Activated CD4-positive, CD25-positive, alpha-beta regulatory T cell treated with anti-CD3 and anti-CD28 coated beads, Interleukin-2, amount 50 U/mL, for 72 hours (primary cell): Measurements from ENCODE around the gene CD52.

ENCODE experiments used
- DNase-seq: peaks from one replicate; pipeline ENCODE4 v3.0.0; 2021

CD52 gene

GRCh38 chr1:26335774-26336476 is 18.2 kb downstream of the CD52 start:
- DNase-seq: no peak

- DNase-seq: peak; percentile 83
Measured at GRCh38 chr1:26336477-26337205, 18.9 kb downstream of the CD52 start.

- DNase-seq: no peak
Measured at GRCh38 chr1:26337206-26337535, 19.4 kb downstream of the CD52 start.

- DNase-seq: no peak
Measured at GRCh38 chr1:26337625-26338024, 19.9 kb downstream of the CD52 start.

GRCh38 chr1:26338670-26339069 is 20.9 kb downstream of the CD52 start:
- DNase-seq: no peak

- no peak for DNase-seq
Measured at GRCh38 chr1:26340047-26340481, 22.3 kb downstream of the CD52 start.

GRCh38 chr1:26344147-26344920 is 26.6 kb downstream of the CD52 start:
- DNase-seq: no peak

GRCh38 chr1:26345718-26346117 is 28.0 kb downstream of the CD52 start:
- no peak for DNase-seq

GRCh38 chr1:26346274-26347033 is 28.7 kb downstream of the CD52 start:
- DNase-seq: no peak

- no peak for DNase-seq
Measured at GRCh38 chr1:26349188-26349876, 31.6 kb downstream of the CD52 start.

GRCh38 chr1:26349877-26350244 is 32.1 kb downstream of the CD52 start:
- DNase-seq: no peak

GRCh38 chr1:26350343-26350700 is 32.6 kb downstream of the CD52 start:
- DNase-seq: no peak

- no peak for DNase-seq
Measured at GRCh38 chr1:26350701-26351589, 33.2 kb downstream of the CD52 start.

GRCh38 chr1:26351590-26352337 is 34.0 kb downstream of the CD52 start:
- DNase-seq: no peak

GRCh38 chr1:26352338-26352679 is 34.6 kb downstream of the CD52 start:
- no peak for DNase-seq

- no peak for DNase-seq
Measured at GRCh38 chr1:26353210-26353859, 35.6 kb downstream of the CD52 start.

GRCh38 chr1:26353976-26354820 is 36.4 kb downstream of the CD52 start, which contains the start of gene CRYBG2:
Gene CRYBG2, minus strand, starts transcription at chr1:26354130. Its CDS starts 7,473 bp downstream, at chr1:26346657.
- no peak for DNase-seq

GRCh38 chr1:26354972-26355371 is 37.2 kb downstream of the CD52 start:
- no peak for DNase-seq

- no peak for DNase-seq
Measured at GRCh38 chr1:26356106-26356505, 38.3 kb downstream of the CD52 start.
